Measurements from ENCODE around the gene GSC2.
"Not testable (repeated sequence)": the region's sequence is repeated elsewhere in the genome, so short reads cannot be mapped to it uniquely, and the experiment has no call there.

GSC2 gene

GRCh38 chr22:19178065-19178656 is 28.1 kb upstream of the GSC2 start:
- peak; percentile 58 for DNase-seq (ENCODE audit: low read depth)

GRCh38 chr22:19177164-19178064 is 27.3 kb upstream of the GSC2 start:
- peak; percentile 26 for DNase-seq (ENCODE audit: low read depth)

GRCh38 chr22:19176732-19177131 is 26.6 kb upstream of the GSC2 start:
- no peak for DNase-seq (ENCODE audit: low read depth)

- DNase-seq (ENCODE audit: low read depth): no peak
These were observed 26.1 kb upstream of the GSC2 start for GRCh38 chr22:19176175-19176643.

- no peak for DNase-seq (ENCODE audit: low read depth)
These were observed 25.6 kb upstream of the GSC2 start for GRCh38 chr22:19175602-19176174.

GRCh38 chr22:19175026-19175601 is 25.0 kb upstream of the GSC2 start:
- no peak for DNase-seq (ENCODE audit: low read depth)

- DNase-seq (ENCODE audit: low read depth): peak; percentile 69
These were observed 24.3 kb upstream of the GSC2 start for GRCh38 chr22:19174106-19175025.

- DNase-seq (ENCODE audit: low read depth): no peak
These were observed 23.2 kb upstream of the GSC2 start for GRCh38 chr22:19173047-19174035.

- DNase-seq (ENCODE audit: low read depth): no peak
These were observed 22.3 kb upstream of the GSC2 start for GRCh38 chr22:19172213-19173046.

- no peak for DNase-seq (ENCODE audit: low read depth)
These were observed 19.8 kb upstream of the GSC2 start for GRCh38 chr22:19169947-19170318.

GRCh38 chr22:19169002-19169946 is 19.2 kb upstream of the GSC2 start:
- DNase-seq (ENCODE audit: low read depth): no peak

- DNase-seq (ENCODE audit: low read depth): no peak
These were observed 18.2 kb upstream of the GSC2 start for GRCh38 chr22:19168088-19168890.

GRCh38 chr22:19167106-19167869 is 17.2 kb upstream of the GSC2 start:
- no peak for DNase-seq (ENCODE audit: low read depth)

- DNase-seq (ENCODE audit: low read depth): no peak
These were observed 16.3 kb upstream of the GSC2 start for GRCh38 chr22:19166421-19166820.

GRCh38 chr22:19164425-19164824 is 14.3 kb upstream of the GSC2 start:
- no peak for DNase-seq (ENCODE audit: low read depth)

- DNase-seq (ENCODE audit: low read depth): not testable (repeated sequence)
These were observed 8.6 kb upstream of the GSC2 start for GRCh38 chr22:19158649-19159048.

GRCh38 chr22:19156109-19156508 is 6.0 kb upstream of the GSC2 start:
- not testable (repeated sequence) for DNase-seq (ENCODE audit: low read depth)

Measured in ELR (cell line).